IMR-90 (cell line): ENCODE measurements around the gene PEA15.
A peak's percentile ranks its signal among the peaks of the same experiment; 100 is the strongest.

Source experiments
- CHD1 ChIP-seq: IDR thresholded peaks from 2 replicates; pipeline ENCODE4 v1.6.1; 2012; ENCODE audit warnings: low read depth, low read length, improper control_type of control experiment
- NFE2L2 ChIP-seq: fragments of 150-350 bp; IDR thresholded peaks from 2 replicates; pipeline ENCODE4 v1.6.1; 2016; ENCODE audit warnings: low read depth, mild to moderate bottlenecking, low read length
- USF2 ChIP-seq: fragments of 150-350 bp; IDR thresholded peaks from 2 replicates; pipeline ENCODE4 v1.6.1; 2017; ENCODE audit warnings: mild to moderate bottlenecking, antibody characterized with exemption, low read length, low read depth
- TF ChIP-seq, protein P1 (sequence below): conservative IDR thresholded peaks from 2 replicates; pipeline ENCODE4 v1.5.1; 2012; ENCODE audit warnings: mild to moderate bottlenecking, low read depth, low read length, improper control_type of control experiment

GRCh38 chr1:160251687-160252526 lies 46.7 kb downstream of the PEA15 start:
- TF ChIP-seq, protein P1, sequence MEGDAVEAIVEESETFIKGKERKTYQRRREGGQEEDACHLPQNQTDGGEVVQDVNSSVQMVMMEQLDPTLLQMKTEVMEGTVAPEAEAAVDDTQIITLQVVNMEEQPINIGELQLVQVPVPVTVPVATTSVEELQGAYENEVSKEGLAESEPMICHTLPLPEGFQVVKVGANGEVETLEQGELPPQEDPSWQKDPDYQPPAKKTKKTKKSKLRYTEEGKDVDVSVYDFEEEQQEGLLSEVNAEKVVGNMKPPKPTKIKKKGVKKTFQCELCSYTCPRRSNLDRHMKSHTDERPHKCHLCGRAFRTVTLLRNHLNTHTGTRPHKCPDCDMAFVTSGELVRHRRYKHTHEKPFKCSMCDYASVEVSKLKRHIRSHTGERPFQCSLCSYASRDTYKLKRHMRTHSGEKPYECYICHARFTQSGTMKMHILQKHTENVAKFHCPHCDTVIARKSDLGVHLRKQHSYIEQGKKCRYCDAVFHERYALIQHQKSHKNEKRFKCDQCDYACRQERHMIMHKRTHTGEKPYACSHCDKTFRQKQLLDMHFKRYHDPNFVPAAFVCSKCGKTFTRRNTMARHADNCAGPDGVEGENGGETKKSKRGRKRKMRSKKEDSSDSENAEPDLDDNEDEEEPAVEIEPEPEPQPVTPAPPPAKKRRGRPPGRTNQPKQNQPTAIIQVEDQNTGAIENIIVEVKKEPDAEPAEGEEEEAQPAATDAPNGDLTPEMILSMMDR, result peak; percentile 72
- TF ChIP-seq USF2 (no peak), NFE2L2 (no peak), CHD1 (no peak)
